PC-3 (cell line): Measurements from ENCODE around the gene NPHP3.

Source experiments
- EZH2phosphoT487 ChIP-seq: fragments of 300-600 bp; sonication (generic); IDR thresholded peaks from 2 replicates; pipeline ENCODE4 v1.6.1; 2018; ENCODE audit warnings: mild to moderate bottlenecking, antibody characterized with exemption, low read length, borderline replicate concordance
- TF ChIP-seq, protein P1 (sequence below): fragments of 300-600 bp; sonication (generic); conservative IDR thresholded peaks from 2 replicates; pipeline ENCODE4 v1.5.1; 2017; ENCODE audit warnings: antibody characterized with exemption, low read depth, mild to moderate bottlenecking, low read length

DNA sequence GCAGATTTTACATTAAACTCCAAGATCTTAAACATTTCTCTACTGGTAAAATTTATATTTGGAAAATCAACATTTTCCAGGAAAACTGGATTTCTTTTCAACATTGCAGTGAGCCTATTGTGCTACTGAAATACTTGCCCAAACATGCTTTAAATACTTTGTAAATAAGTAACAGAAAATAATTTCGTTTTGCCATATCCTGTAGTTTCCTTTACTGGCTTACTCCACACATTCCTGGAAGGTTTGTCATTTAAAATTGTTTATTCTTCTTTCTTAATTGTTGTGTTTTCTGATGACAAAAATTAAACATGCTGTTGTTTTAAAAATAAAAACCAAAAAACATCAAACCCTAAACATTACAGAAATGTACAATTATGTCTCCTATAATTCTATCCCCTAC, 84.6 kb downstream of the NPHP3 start:
- TF ChIP-seq, protein P1, sequence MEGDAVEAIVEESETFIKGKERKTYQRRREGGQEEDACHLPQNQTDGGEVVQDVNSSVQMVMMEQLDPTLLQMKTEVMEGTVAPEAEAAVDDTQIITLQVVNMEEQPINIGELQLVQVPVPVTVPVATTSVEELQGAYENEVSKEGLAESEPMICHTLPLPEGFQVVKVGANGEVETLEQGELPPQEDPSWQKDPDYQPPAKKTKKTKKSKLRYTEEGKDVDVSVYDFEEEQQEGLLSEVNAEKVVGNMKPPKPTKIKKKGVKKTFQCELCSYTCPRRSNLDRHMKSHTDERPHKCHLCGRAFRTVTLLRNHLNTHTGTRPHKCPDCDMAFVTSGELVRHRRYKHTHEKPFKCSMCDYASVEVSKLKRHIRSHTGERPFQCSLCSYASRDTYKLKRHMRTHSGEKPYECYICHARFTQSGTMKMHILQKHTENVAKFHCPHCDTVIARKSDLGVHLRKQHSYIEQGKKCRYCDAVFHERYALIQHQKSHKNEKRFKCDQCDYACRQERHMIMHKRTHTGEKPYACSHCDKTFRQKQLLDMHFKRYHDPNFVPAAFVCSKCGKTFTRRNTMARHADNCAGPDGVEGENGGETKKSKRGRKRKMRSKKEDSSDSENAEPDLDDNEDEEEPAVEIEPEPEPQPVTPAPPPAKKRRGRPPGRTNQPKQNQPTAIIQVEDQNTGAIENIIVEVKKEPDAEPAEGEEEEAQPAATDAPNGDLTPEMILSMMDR = no peak
- TF ChIP-seq EZH2phosphoT487 = no peak
